Tibial nerve (tissue), 4 donors: ENCODE results near the gene ATP12A. TPM values are rescaled to one million over a fixed set of nuclear protein-coding genes. Genes with fewer than 3 reads are reported as not detected.

ENCODE experiments used
- DNase-seq, 2 donors: peaks; one replicate each; pipeline ENCODE4 v3.0.0-alpha.2; 2019; ENCODE audit warnings: low spot score in 2 of 2
- H3K27ac ChIP-seq, 4 donors: fragments of 200-600 bp; sonication (generic) in 3 of 4; one replicate each; pipeline ENCODE4 v1.5.1; 2017 to 2019; ENCODE audit warnings: mild to moderate bottlenecking in 1 of 4
- H3K27me3 ChIP-seq, 2 donors: fragments of 200-600 bp; sonication (generic) in 1 of 2; one replicate each; pipeline versions ENCODE4 v1.5.1 to v1.6.0; 2017 to 2019
- H3K36me3 ChIP-seq, 3 donors: fragments of 200-600 bp; sonication (generic); one replicate each; pipeline ENCODE4 v1.5.1; 2018 to 2019
- H3K4me1 ChIP-seq, 4 donors: fragments of 200-600 bp; sonication (generic) in 3 of 4; one replicate each; pipeline ENCODE4 v1.5.1; 2017 to 2019
- H3K4me3 ChIP-seq, 4 donors: fragments of 200-600 bp; sonication (generic) in 3 of 4; one replicate each; pipeline ENCODE4 v1.5.1; 2017 to 2019; ENCODE audit warnings: mild to moderate bottlenecking in 1 of 4, moderate library complexity in 1 of 4
- H3K9me3 ChIP-seq, 4 donors: fragments of 200-600 bp; sonication (generic) in 3 of 4; one replicate each; pipeline ENCODE4 v1.5.1; 2017 to 2019
- EP300 ChIP-seq, 2 donors: sonication (generic); formaldehyde crosslinking; IDR thresholded peaks; one replicate each; pipeline ENCODE4 v1.6.1; 2017; ENCODE audit warnings: antibody characterized with exemption in 2 of 2, mild to moderate bottlenecking in 1 of 2
- POLR2A ChIP-seq, 2 donors: fragments of 450-650 bp; IDR thresholded peaks; one replicate each; pipeline ENCODE4 v1.6.1; 2017; ENCODE audit warnings: antibody characterized with exemption in 2 of 2, mild to moderate bottlenecking in 2 of 2, moderate library complexity in 2 of 2
- WGBS, 2 donors: methylation state at CpG; one replicate each; pipeline ENCODE4 v1.1.5; 2018; 5-methylcytosine and 5-hydroxymethylcytosine counted together
- total RNA-seq, 4 donors: library from RNA; depleted of rRNA; stranded (reverse); fragments of >200 nt; gene quantifications; one replicate each; pipeline ENCODE4 v1.1.0, GENCODE V29; 2016
- TF ChIP-seq, protein P1 (sequence below), 5 experiments: fragments of 200-600 bp in 3 of 5; fragments of 450-650 bp in 2 of 5; sonication (generic) in 3 of 5; IDR thresholded peaks; one replicate each; pipeline ENCODE4 v1.5.1; 2016 to 2019; ENCODE audit warnings: antibody characterized with exemption in 5 of 5, mild to moderate bottlenecking in 3 of 5, moderate library complexity in 2 of 5

Gene ATP12A
- total RNA-seq, 4 donors from 2014 or later: not detected

GRCh38 chr13:24687611-24688010 is 7.4 kb downstream of the ATP12A start:
- Histone ChIP-seq H3K27me3 (no peaks in the 10 kb centered on the region), H3K27ac (no peak overlapping the region), H3K36me3 (no peaks in the 10 kb centered on the region), H3K4me1 (peaks cover 0 to 34% (median 8%) of the 10 kb centered on the region in 4 donors), H3K4me3 (no peak overlapping the region), H3K9me3 (no peaks in the 10 kb centered on the region)
- 84 to 86% methylated on average over 7 of the region's 7 CpGs for WGBS, 2 donors
- TF ChIP-seq POLR2A (IDR thresholded peaks at IDR 0.05) (no peak), EP300 (IDR thresholded peaks at IDR 0.05) (no peak)
- TF ChIP-seq, protein P1, sequence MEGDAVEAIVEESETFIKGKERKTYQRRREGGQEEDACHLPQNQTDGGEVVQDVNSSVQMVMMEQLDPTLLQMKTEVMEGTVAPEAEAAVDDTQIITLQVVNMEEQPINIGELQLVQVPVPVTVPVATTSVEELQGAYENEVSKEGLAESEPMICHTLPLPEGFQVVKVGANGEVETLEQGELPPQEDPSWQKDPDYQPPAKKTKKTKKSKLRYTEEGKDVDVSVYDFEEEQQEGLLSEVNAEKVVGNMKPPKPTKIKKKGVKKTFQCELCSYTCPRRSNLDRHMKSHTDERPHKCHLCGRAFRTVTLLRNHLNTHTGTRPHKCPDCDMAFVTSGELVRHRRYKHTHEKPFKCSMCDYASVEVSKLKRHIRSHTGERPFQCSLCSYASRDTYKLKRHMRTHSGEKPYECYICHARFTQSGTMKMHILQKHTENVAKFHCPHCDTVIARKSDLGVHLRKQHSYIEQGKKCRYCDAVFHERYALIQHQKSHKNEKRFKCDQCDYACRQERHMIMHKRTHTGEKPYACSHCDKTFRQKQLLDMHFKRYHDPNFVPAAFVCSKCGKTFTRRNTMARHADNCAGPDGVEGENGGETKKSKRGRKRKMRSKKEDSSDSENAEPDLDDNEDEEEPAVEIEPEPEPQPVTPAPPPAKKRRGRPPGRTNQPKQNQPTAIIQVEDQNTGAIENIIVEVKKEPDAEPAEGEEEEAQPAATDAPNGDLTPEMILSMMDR (IDR thresholded peaks at IDR 0.05): no peak
- no peak for DNase-seq

DNA sequence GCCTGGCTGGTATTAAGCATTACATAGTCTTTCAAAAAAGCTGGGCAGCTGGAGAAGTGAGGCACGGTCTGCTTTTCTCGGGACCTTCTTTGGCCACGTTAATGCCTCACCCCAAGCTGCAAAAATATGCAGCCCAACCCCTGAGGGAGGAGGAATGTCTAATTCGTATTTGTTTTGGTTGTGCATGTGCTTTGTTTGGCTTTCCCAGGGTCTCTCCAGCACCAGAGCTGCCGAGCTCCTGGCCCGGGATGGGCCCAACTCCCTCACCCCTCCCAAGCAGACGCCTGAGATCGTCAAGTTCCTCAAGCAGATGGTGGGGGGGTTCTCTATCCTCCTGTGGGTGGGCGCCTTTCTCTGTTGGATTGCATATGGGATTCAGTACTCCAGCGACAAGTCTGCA is 7.9 kb downstream of the ATP12A start:
- no peaks in the 10 kb centered on the region for H3K9me3 ChIP-seq
- TF ChIP-seq POLR2A (IDR thresholded peaks at IDR 0.05) (no peak), EP300 (IDR thresholded peaks at IDR 0.05) (no peak)
- TF ChIP-seq, protein P1 (IDR thresholded peaks at IDR 0.05): no peak
- H3K27me3 ChIP-seq: no peaks in the 10 kb centered on the region
- H3K4me1 ChIP-seq: peaks cover 0 to 34% (median 8%) of the 10 kb centered on the region in 4 donors
- no peak overlapping the region for H3K4me3 ChIP-seq
- no peak overlapping the region for H3K27ac ChIP-seq
- DNase-seq: no peak
- H3K36me3 ChIP-seq: no peaks in the 10 kb centered on the region
- WGBS, 2 donors: 34 to 36% methylated on average over 10 of the region's 10 CpGs

DNA sequence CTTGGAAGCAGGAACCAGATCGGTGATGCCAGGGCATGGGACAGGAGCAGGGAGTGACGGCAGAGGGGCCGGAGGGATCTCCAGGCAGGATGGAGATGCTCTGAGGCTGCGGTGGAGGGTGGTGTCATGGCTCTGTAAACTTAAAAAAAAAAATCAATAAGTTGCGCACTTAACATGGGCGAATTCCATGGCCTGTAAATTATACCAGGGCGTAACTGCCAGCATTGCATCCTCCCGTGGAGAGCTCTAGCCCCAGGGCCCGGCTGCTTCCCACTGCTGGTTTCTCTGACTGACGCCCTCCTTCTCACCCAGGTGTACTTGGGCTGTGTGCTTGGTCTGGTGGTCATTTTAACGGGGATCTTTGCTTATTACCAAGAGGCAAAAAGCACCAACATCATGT is 8.7 kb downstream of the ATP12A start:
- Histone ChIP-seq H3K27me3 (no peaks in the 10 kb centered on the region), H3K4me1 (peaks cover 0 to 31% (median 7%) of the 10 kb centered on the region in 4 donors), H3K4me3 (no peak overlapping the region), H3K27ac (no peak overlapping the region), H3K36me3 (no peaks in the 10 kb centered on the region), H3K9me3 (no peaks in the 10 kb centered on the region)
- 76 to 82% methylated on average over 11 of the region's 11 CpGs for WGBS, 2 donors
- TF ChIP-seq POLR2A (IDR thresholded peaks at IDR 0.05): no peak
- TF ChIP-seq, protein P1 (IDR thresholded peaks at IDR 0.05): no peak
- TF ChIP-seq EP300 (IDR thresholded peaks at IDR 0.05): no peak
- no peak for DNase-seq

GRCh38 chr13:24691381-24691780 is 11.2 kb downstream of the ATP12A start:
- Histone ChIP-seq H3K4me1 (peaks cover 0 to 12% (median 0%) of the 10 kb centered on the region in 4 donors), H3K27me3 (no peaks in the 10 kb centered on the region), H3K36me3 (no peaks in the 10 kb centered on the region), H3K4me3 (no peak overlapping the region), H3K9me3 (no peaks in the 10 kb centered on the region), H3K27ac (no peak overlapping the region)
- no peak for DNase-seq
- TF ChIP-seq, protein P1 (IDR thresholded peaks at IDR 0.05): no peak
- no peak for TF ChIP-seq POLR2A (IDR thresholded peaks at IDR 0.05)
- no peak for TF ChIP-seq EP300 (IDR thresholded peaks at IDR 0.05)
- WGBS, 2 donors: 58 to 85% methylated on average over 5 of the region's 5 CpGs

GRCh38 chr13:24692561-24692960 is 12.4 kb downstream of the ATP12A start:
- H3K36me3 ChIP-seq: no peaks in the 10 kb centered on the region
- 43 to 63% methylated on average over 4 of the region's 4 CpGs for WGBS, 2 donors
- no peak overlapping the region for H3K27ac ChIP-seq

More at GRCh38 chr13:24692561-24692960, 12.4 kb downstream of the ATP12A start:
- Histone ChIP-seq H3K4me1 (peaks cover 0 to 12% (median 0%) of the 10 kb centered on the region in 4 donors), H3K4me3 (no peak overlapping the region), H3K9me3 (no peaks in the 10 kb centered on the region), H3K27me3 (no peaks in the 10 kb centered on the region)
- DNase-seq: peak in 1 of 2 donors; percentile 9
- TF ChIP-seq, protein P1 (IDR thresholded peaks at IDR 0.05): no peak
- TF ChIP-seq POLR2A (IDR thresholded peaks at IDR 0.05) (no peak), EP300 (IDR thresholded peaks at IDR 0.05) (no peak)
